Loucy (cell line): Measurements from ENCODE around the gene NDUFS7.

ENCODE experiments used
- H2AFZ ChIP-seq: fragments of 200-600 bp; sonication (generic); 2 replicates; pipeline ENCODE4 v1.6.0; 2016; ENCODE audit warnings: antibody characterized with exemption, mild to moderate bottlenecking, low read length, moderate library complexity
- H3F3A ChIP-seq: fragments of 200-600 bp; 2 replicates; pipeline ENCODE4 v1.6.0; 2016; ENCODE audit warnings: antibody characterized with exemption, low read depth, mild to moderate bottlenecking
- H3K27me3 ChIP-seq: fragments of 200-600 bp; sonication (generic); 2 replicates; pipeline ENCODE4 v1.6.1; 2014; ENCODE audit warnings: low read length, mild to moderate bottlenecking; ENCODE audit not compliant: insufficient read depth, poor library complexity, severe bottlenecking
- H3K36me3 ChIP-seq: fragments of 200-600 bp; sonication (generic); 2 replicates; pipeline ENCODE4 v1.6.1; 2016; ENCODE audit warnings: low read length; ENCODE audit not compliant: insufficient read depth
- H3K4me1 ChIP-seq: fragments of 200-600 bp; sonication (generic); 2 replicates; pipeline ENCODE4 v1.5.1; 2014; ENCODE audit warnings: low read length, mild to moderate bottlenecking; ENCODE audit not compliant: insufficient read depth, poor library complexity, severe bottlenecking
- H3K4me2 ChIP-seq: fragments of 200-600 bp; sonication (generic); 2 replicates; pipeline ENCODE4 v1.6.0; 2014; ENCODE audit warnings: antibody characterized with exemption, low read length, low read depth, mild to moderate bottlenecking; ENCODE audit not compliant: poor library complexity, severe bottlenecking
- H3K4me3 ChIP-seq: fragments of 200-600 bp; sonication (generic); 2 replicates; pipeline ENCODE4 v1.5.1; 2014; ENCODE audit warnings: low read length, mild to moderate bottlenecking, mixed read lengths; ENCODE audit not compliant: poor library complexity, severe bottlenecking
- H3K79me2 ChIP-seq: fragments of 200-600 bp; sonication (generic); 2 replicates; pipeline ENCODE4 v1.6.1; 2014; ENCODE audit warnings: low read length; ENCODE audit not compliant: insufficient read depth
- H3K9ac ChIP-seq: fragments of 200-600 bp; sonication (generic); 2 replicates; pipeline ENCODE4 v1.6.0; 2014; ENCODE audit warnings: mild to moderate bottlenecking, low read depth, low read length, moderate library complexity; ENCODE audit not compliant: poor library complexity, severe bottlenecking
- H3K9me2 ChIP-seq: fragments of 200-600 bp; sonication (generic); replicated peaks from 2 replicates; pipeline ENCODE4 v1.6.1; 2016; ENCODE audit warnings: low read depth, low read length, mixed read lengths
- H3K9me3 ChIP-seq: fragments of 200-600 bp; sonication (generic); 2 replicates; pipeline ENCODE4 v1.6.1; 2014; ENCODE audit warnings: mild to moderate bottlenecking, antibody characterized with exemption, low read length, low read depth; ENCODE audit not compliant: insufficient read depth
- H4K20me1 ChIP-seq: fragments of 200-600 bp; sonication (generic); 2 replicates; pipeline ENCODE4 v1.6.0; 2014; ENCODE audit warnings: antibody characterized with exemption, low read length, mild to moderate bottlenecking; ENCODE audit not compliant: insufficient read depth, poor library complexity, severe bottlenecking
- EZH2phosphoT487 ChIP-seq: fragments of 200-600 bp; IDR thresholded peaks from 2 replicates; pipeline ENCODE4 v1.6.1; 2018; ENCODE audit warnings: antibody characterized with exemption, mild to moderate bottlenecking, moderate library complexity, borderline replicate concordance
- TF ChIP-seq, protein P1 (sequence below): fragments of 200-600 bp; sonication (generic); conservative IDR thresholded peaks from 2 replicates; pipeline ENCODE4 v1.5.1; 2014; ENCODE audit warnings: mild to moderate bottlenecking, antibody characterized with exemption, low read length

Gene NDUFS7

DNA sequence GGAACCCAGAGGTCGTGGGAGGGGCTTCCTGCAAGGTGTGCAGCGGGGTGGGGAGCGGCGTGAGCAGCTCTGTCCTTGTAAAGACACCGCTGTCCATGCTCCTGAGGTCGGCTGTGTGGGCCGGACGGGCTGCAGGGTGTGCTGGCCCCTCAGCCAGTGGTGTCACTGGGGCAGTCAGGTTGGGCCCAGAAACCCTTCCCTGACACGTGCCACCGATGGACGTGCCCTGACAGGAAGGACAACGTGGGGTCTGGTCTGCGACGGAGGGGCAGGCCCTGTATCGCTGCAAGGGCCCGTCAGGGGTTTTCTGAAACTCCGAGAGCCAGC lies 50.3 kb downstream of the NDUFS7 start:
- Histone ChIP-seq H3K27me3 (peaks cover 9% of the 10 kb centered on the region), H3K4me2 (no peak overlapping the region), H3K9me2 (no peaks in the 10 kb centered on the region), H3K9me3 (no peaks in the 10 kb centered on the region), H4K20me1 (peaks cover 12% of the 10 kb centered on the region), H3K79me2 (peaks cover 12% of the 10 kb centered on the region), H3K36me3 (peaks cover 51% of the 10 kb centered on the region; the same call in 1 of the 2 replicates), H3K9ac (no peak overlapping the region), H2AFZ (no peak overlapping the region), H3K4me1 (peaks cover 2% of the 10 kb centered on the region), H3F3A (no peaks in the 10 kb centered on the region), H3K4me3 (no peak overlapping the region)
- TF ChIP-seq, protein P1, sequence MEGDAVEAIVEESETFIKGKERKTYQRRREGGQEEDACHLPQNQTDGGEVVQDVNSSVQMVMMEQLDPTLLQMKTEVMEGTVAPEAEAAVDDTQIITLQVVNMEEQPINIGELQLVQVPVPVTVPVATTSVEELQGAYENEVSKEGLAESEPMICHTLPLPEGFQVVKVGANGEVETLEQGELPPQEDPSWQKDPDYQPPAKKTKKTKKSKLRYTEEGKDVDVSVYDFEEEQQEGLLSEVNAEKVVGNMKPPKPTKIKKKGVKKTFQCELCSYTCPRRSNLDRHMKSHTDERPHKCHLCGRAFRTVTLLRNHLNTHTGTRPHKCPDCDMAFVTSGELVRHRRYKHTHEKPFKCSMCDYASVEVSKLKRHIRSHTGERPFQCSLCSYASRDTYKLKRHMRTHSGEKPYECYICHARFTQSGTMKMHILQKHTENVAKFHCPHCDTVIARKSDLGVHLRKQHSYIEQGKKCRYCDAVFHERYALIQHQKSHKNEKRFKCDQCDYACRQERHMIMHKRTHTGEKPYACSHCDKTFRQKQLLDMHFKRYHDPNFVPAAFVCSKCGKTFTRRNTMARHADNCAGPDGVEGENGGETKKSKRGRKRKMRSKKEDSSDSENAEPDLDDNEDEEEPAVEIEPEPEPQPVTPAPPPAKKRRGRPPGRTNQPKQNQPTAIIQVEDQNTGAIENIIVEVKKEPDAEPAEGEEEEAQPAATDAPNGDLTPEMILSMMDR: no peak
- TF ChIP-seq EZH2phosphoT487: no peak

DNA sequence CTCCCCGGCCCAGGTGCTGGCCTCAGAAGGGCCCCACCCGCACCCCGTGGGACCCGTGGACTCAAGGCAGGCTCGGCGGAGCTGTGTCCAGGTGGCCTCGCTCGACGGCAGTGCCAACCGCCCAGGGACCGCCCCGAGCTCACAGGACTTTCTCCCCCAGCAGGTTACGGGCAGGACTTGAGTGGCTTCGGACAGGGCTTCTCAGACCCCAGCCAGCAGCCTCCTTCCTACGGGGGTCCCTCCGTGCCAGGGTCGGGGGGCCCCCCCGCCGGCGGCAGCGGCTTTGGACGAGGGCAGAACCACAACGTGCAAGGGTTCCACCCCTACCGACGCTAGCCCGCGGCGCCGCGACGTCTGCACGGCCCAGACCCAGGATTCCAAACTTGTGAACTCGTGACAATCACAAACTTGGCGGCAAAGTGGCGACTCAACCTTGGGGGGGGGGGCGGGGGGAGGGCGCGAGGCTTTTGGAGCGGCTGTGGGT lies 50.9 kb downstream of the NDUFS7 start:
- Histone ChIP-seq H3F3A (no peaks in the 10 kb centered on the region), H3K79me2 (peaks cover 18% of the 10 kb centered on the region), H3K9ac (no peak overlapping the region), H4K20me1 (peaks cover 18% of the 10 kb centered on the region), H3K9me3 (no peaks in the 10 kb centered on the region), H3K4me3 (no peak overlapping the region), H3K36me3 (peaks cover 45% of the 10 kb centered on the region; the same call in 1 of the 2 replicates), H3K4me2 (no peak overlapping the region), H2AFZ (no peak overlapping the region), H3K27me3 (peaks cover 9% of the 10 kb centered on the region), H3K9me2 (no peaks in the 10 kb centered on the region), H3K4me1 (peaks cover 5% of the 10 kb centered on the region)
- TF ChIP-seq, protein P1: no peak
- no peak for TF ChIP-seq EZH2phosphoT487

DNA sequence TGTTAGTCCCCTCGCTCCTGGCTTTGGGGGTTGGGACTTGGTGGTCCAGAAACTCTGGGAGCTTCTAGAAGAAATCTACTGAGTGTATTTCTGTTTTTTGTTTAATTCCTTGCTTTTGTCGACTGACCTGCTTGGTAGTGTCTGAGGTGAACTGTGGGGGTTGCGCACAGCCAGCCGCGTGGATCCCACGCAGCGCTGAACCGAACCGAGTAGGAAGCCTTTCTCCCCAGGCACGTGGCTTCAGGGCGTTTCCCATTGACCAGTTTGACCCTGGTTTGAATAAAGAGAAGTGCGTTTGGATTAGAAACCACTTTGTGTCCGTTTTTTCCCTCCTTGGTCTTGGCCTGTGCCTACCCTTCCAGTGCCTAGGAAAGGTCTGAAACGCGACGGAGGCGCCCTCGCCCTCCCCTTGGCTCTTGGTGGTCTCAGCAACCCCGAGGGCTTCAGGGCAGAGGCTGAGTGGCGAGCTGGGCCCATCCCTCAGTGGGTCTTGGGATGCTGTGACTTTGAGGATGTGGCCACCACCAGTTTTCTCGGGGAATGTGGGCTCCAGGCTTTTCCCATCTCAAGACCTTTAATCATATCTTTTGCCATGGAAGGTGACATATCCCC lies 51.8 kb downstream of the NDUFS7 start:
- peaks cover 41% of the 10 kb centered on the region for H3K36me3 ChIP-seq

More for the DNA sequence above, 51.8 kb downstream of the NDUFS7 start:
- Histone ChIP-seq H3K9me3 (no peaks in the 10 kb centered on the region), H3K9ac (no peak overlapping the region), H3K9me2 (no peaks in the 10 kb centered on the region), H3K79me2 (peaks cover 26% of the 10 kb centered on the region), H3K4me3 (no peak overlapping the region), H4K20me1 (peaks cover 27% of the 10 kb centered on the region), H3K4me2 (no peak overlapping the region), H3F3A (no peaks in the 10 kb centered on the region), H3K27me3 (peaks cover 9% of the 10 kb centered on the region), H3K4me1 (peaks cover 12% of the 10 kb centered on the region), H2AFZ (no peak overlapping the region)
- TF ChIP-seq, protein P1: no peak
- no peak for TF ChIP-seq EZH2phosphoT487
